Heart left ventricle (tissue), 16 donors: ENCODE results near the gene TPI1. TPM values are rescaled to one million over a fixed set of nuclear protein-coding genes. Genes with fewer than 3 reads are reported as not detected.

Source experiments
- ATAC-seq, 4 donors: fragments of 200-7000 bp; cut with Tn5 transposase; one replicate each; pipeline ENCODE4 v1.9.1; 2020 to 2022; ENCODE audit warnings: moderate library complexity in 4 of 4, mild to moderate bottlenecking in 3 of 4, moderate number of reproducible peaks in 1 of 4
- DNase-seq, 5 donors: peaks; one replicate each; pipeline ENCODE4 v3.0.0-alpha.2; 2020
- H3K27ac ChIP-seq, 12 donors: fragments of 200-600 bp; sonication (generic) in 4 of 12; one replicate each; pipeline versions ENCODE4 v1.5.0 to v1.8.0; 2016 to 2022; ENCODE audit warnings: mild to moderate bottlenecking in 2 of 12
- H3K27me3 ChIP-seq, 9 donors: fragments of 200-600 bp; sonication (generic) in 2 of 9; one replicate each; pipeline versions ENCODE4 v1.5.1 to v1.8.0; 2016 to 2022; ENCODE audit warnings: mild to moderate bottlenecking in 3 of 9
- H3K36me3 ChIP-seq, 9 donors: fragments of 200-600 bp; sonication (generic) in 2 of 9; one replicate each; pipeline versions ENCODE4 v1.5.0 to v1.8.0; 2018 to 2022; ENCODE audit warnings: mild to moderate bottlenecking in 2 of 9
- H3K4me1 ChIP-seq, 12 donors: fragments of 200-600 bp; sonication (generic) in 4 of 12; one replicate each; pipeline versions ENCODE4 v1.5.0 to v1.8.0; 2016 to 2022; ENCODE audit warnings: mild to moderate bottlenecking in 3 of 12
- H3K4me3 ChIP-seq, 12 donors: fragments of 200-600 bp; sonication (generic) in 4 of 12; one replicate each; pipeline versions ENCODE4 v1.5.0 to v1.8.0; 2017 to 2022; ENCODE audit warnings: mild to moderate bottlenecking in 9 of 12, moderate library complexity in 4 of 12
- H3K9me3 ChIP-seq, 12 donors: fragments of 200-600 bp; sonication (generic) in 4 of 12; one replicate each; pipeline versions ENCODE4 v1.5.0 to v1.8.0; 2016 to 2022; ENCODE audit warnings: mild to moderate bottlenecking in 1 of 12
- CTCF ChIP-seq, 12 donors: fragments of 200-600 bp; sonication (generic) in 4 of 12; IDR thresholded peaks; one replicate each; pipeline versions ENCODE4 v1.5.0 to v1.8.0; 2018 to 2022; ENCODE audit warnings: antibody characterized with exemption in 12 of 12, mild to moderate bottlenecking in 5 of 12
- POLR2A ChIP-seq, 2 donors: fragments of 450-650 bp; IDR thresholded peaks; one replicate each; pipeline ENCODE4 v1.6.1; 2017; ENCODE audit warnings: antibody characterized with exemption in 2 of 2, mild to moderate bottlenecking in 2 of 2, moderate library complexity in 2 of 2
- WGBS, 4 donors: extraction: QIAGEN DNeasy Blood & Tissue Kit in 2 of 4; methylation state at CpG; one replicate each; pipeline versions ENCODE4 v1.1.5 to v1.1.7; 2013 to 2018; 5-methylcytosine and 5-hydroxymethylcytosine counted together
- intact Hi-C, 10 donors: fragments of 100-400 bp; cut with DNase I; formaldehyde crosslinking; loops; one replicate each; pipeline versions ENCODE4 v1.11.1 to v1.14.2; 2022
- polyA plus RNA-seq, 2 donors: library from polyadenylated mRNA; stranded (reverse); fragments of 200-250 nt; gene quantifications; one replicate each; pipeline ENCODE4 v1.2.3, GENCODE V29; 2013
- total RNA-seq, 9 donors: library from RNA; depleted of rRNA in 2 of 9; stranded (reverse); fragments of >200 nt in 2 of 9; fragmentation: NEBNext Ultra II Directional in 3 of 9; extraction: Animal tissue kit (Norgen Biotek cat#: 25700) in 3 of 9; gene quantifications; one replicate each; pipeline versions ENCODE4 v1.1.0 to v1.2.4, GENCODE V29; 2016 to 2023
- donor health status: ischemic (EF 13 %, LVEDD 7.1; RV severe dilation, severe dysfunction).
- donor health status: healthy with polysubstance abuse.
- donor health status: DM: no; HTN: yes; CAD: no.
- donor health status: DM: no; HTN: no; CAD: no.
- donor health status: ischemic (EF 25% LVEDD 6.9; RV normal size, moderate dysfunction).
- donor health status: ischemic (EF 25% LVEDD 5.7; RV mildly dilated, moderate dysfunction).
- donor health status: healthy.
- donor health status: DM: yes; HTN: yes; CAD: no.
- donor health status: ischemic (EF 35%, LVEDD 5.7; RV mildly dilated, moderate dysfunction).
- donor health status: nonischemic (EF 11% LVEDD 7.7; RV severe dilation, severe dysfunction).
- donor health status: DM: yes; HTN: yes; CAD: no.
- donor health status: PGD.
- donor health status: ischemic (EF 29% LVEDD 5.4; RV normal size, mild dysfunction).
- donor health status: nonischemic (EF 23%, LVEDD 6.1; RV moderate dilation, normal function).

The TPI1 gene
- total and polyA plus RNA-seq, 11 donors = 600 to 1,605 (median 730) TPM

- Histone ChIP-seq H3K4me3 (no peak overlapping the region), H3K9me3 (no peaks in the 10 kb centered on the region), H3K27ac (no peak overlapping the region), H3K4me1 (peaks cover 0 to 23% (median 13%) of the 10 kb centered on the region in 12 donors), H3K27me3 (peaks cover 0 to 12% (median 0%) of the 10 kb centered on the region in 9 donors), H3K36me3 (peaks cover 0 to 16% (median 0%) of the 10 kb centered on the region in 9 donors)
- WGBS, 4 donors = 81 to 100% (median 86%) methylated on average over 2 to 5 of the region's 5 CpGs
- ATAC-seq = no peak
- no peak for TF ChIP-seq POLR2A (IDR thresholded peaks at IDR 0.05)
- no peak for TF ChIP-seq CTCF (IDR thresholded peaks at IDR 0.05)
- intact Hi-C loops = no loop called here
- no peak for DNase-seq
These were observed 48.7 kb upstream of the TPI1 start for GRCh38 chr12:6818645-6819044.

GRCh38 chr12:6819106-6820030 is 48.0 kb upstream of the TPI1 start:
- no peak for ATAC-seq
- no peak overlapping the region for H3K27ac ChIP-seq
- H3K36me3 ChIP-seq = peaks cover 0 to 16% (median 0%) of the 10 kb centered on the region in 9 donors
- intact Hi-C loops = loop anchor here in 3 of 10 donors (5.0 to 10.0 kb wide), 4 partner anchors 45 to 205 kb away; partner anchors contain the start of genes LAG3 (in 1 of the 3) and MLF2 (in 1 of the 3)
- peaks cover 0 to 12% (median 0%) of the 10 kb centered on the region in 9 donors for H3K27me3 ChIP-seq
- peak in 1 of 5 donors; percentile 40 for DNase-seq
- TF ChIP-seq CTCF (IDR thresholded peaks at IDR 0.05) = no peak
- no peak for TF ChIP-seq POLR2A (IDR thresholded peaks at IDR 0.05)
- 76 to 84% (median 82%) methylated on average over 12 to 13 of the region's 13 CpGs for WGBS, 4 donors
- peaks cover 0 to 23% (median 13%) of the 10 kb centered on the region in 12 donors for H3K4me1 ChIP-seq
- no peaks in the 10 kb centered on the region for H3K9me3 ChIP-seq
- no peak overlapping the region for H3K4me3 ChIP-seq

- WGBS, 4 donors = 80 to 91% (median 90%) methylated on average over 5 of the region's 5 CpGs
- Histone ChIP-seq H3K27me3 (peaks cover 0 to 12% (median 0%) of the 10 kb centered on the region in 9 donors), H3K9me3 (no peaks in the 10 kb centered on the region), H3K4me1 (peaks cover 0 to 23% (median 14%) of the 10 kb centered on the region in 12 donors), H3K27ac (no peak overlapping the region), H3K4me3 (no peak overlapping the region), H3K36me3 (peaks cover 0 to 11% (median 0%) of the 10 kb centered on the region in 9 donors)
- intact Hi-C loops = loop anchor here in 3 of 10 donors (5.0 to 10.0 kb wide), 4 partner anchors 45 to 205 kb away; partner anchors contain the start of genes LAG3 (in 1 of the 3) and MLF2 (in 1 of the 3)
- DNase-seq (no peak), ATAC-seq (no peak)
- TF ChIP-seq CTCF (IDR thresholded peaks at IDR 0.05) = no peak
- no peak for TF ChIP-seq POLR2A (IDR thresholded peaks at IDR 0.05)
These were observed 47.2 kb upstream of the TPI1 start for GRCh38 chr12:6820166-6820565.
